Mucosa of rectum (tissue), 2 donors: ENCODE data around the gene MAP7.
"Not testable (repeated sequence)": the region's sequence is repeated elsewhere in the genome, so short reads cannot be mapped to it uniquely, and the experiment has no call there.

Experiments used
- H3K27ac ChIP-seq, 2 donors: one replicate each; pipeline ENCODE4 v1.7.0; 2013; ENCODE audit warnings: inconsistent platforms in 2 of 2, low read depth in 2 of 2, low read length in 2 of 2
- H3K27me3 ChIP-seq, 2 donors: one replicate each; pipeline ENCODE4 v1.7.0; 2013; ENCODE audit warnings: low read length in 2 of 2; ENCODE audit not compliant: control insufficient read depth in 2 of 2, insufficient read depth in 2 of 2
- H3K36me3 ChIP-seq, 2 donors: one replicate each; pipeline ENCODE4 v1.7.0; 2013; ENCODE audit warnings: low read length in 2 of 2; ENCODE audit not compliant: control insufficient read depth in 2 of 2, insufficient read depth in 2 of 2
- H3K4me1 ChIP-seq, 2 donors: one replicate each; pipeline ENCODE4 v1.7.0; 2013; ENCODE audit warnings: low read length in 2 of 2, mild to moderate bottlenecking in 1 of 2; ENCODE audit not compliant: control insufficient read depth in 2 of 2, insufficient read depth in 2 of 2
- H3K4me3 ChIP-seq, 2 donors: one replicate each; pipeline ENCODE4 v1.7.0; 2013; ENCODE audit warnings: low read length in 2 of 2
- H3K9ac ChIP-seq, 2 donors: one replicate each; pipeline ENCODE4 v1.7.0; 2013; ENCODE audit warnings: low read length in 2 of 2, low read depth in 1 of 2, mild to moderate bottlenecking in 1 of 2
- H3K9me3 ChIP-seq, 2 donors: one replicate each; pipeline ENCODE4 v1.7.0; 2013; ENCODE audit warnings: low read length in 2 of 2; ENCODE audit not compliant: control insufficient read depth in 2 of 2
- donor health status: healthy.
- donor health status: Normal muscosa, but diverticular disease.

Gene MAP7

DNA sequence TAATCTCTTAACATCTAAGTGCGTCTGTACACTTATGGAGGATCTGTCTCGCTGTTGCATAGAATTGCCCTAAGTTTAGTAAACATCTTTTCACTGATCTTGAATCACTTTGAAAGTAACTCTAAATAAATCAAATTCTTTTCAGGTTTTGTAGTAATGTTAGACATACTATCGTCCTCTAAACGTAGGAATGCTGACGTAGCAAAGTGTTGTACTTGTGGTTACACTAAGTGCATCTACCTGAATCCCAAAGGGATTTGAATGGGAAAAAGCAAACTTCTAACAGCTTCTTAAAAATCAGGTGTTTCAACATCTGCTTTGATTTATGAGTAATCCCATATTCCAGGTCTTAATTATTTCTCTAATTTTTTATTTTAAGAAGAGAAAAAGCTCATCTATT, 49.8 kb downstream of the MAP7 start:
- H3K9me3 ChIP-seq: no peaks in the 10 kb centered on the region
- no peaks in the 10 kb centered on the region for H3K36me3 ChIP-seq
- H3K4me1 ChIP-seq: no peaks in the 10 kb centered on the region

DNA sequence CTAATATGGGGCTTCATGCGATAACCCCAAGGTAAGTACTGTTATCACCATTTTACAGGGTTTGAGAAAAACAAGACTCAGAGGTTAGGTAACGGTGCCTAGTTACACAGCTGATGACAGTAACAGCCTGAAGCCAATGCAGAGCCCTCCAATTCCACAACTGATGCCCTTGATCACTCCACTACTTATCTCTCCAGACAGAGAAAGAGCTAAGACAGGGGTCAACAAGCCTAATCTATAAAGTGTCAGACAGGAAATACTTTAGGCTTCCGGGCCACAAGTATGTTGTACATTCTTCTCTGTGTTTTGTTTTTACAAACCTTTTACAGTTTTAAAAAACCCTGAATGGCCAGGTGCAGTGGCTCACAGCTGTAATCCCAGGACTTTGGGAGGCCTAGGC, 50.9 kb downstream of the MAP7 start:
- H3K27me3 ChIP-seq: no peaks in the 10 kb centered on the region
- no peaks in the 10 kb centered on the region for H3K36me3 ChIP-seq
- no peaks in the 10 kb centered on the region for H3K9me3 ChIP-seq
- H3K27ac ChIP-seq: no peak overlapping the region
- no peaks in the 10 kb centered on the region for H3K4me1 ChIP-seq
- H3K4me3 ChIP-seq: no peak overlapping the region
- no peak overlapping the region for H3K9ac ChIP-seq

More for the DNA sequence above, 49.8 kb downstream of the MAP7 start:
- no peak overlapping the region for H3K27ac ChIP-seq
- no peak overlapping the region for H3K4me3 ChIP-seq
- no peak overlapping the region for H3K9ac ChIP-seq
- no peaks in the 10 kb centered on the region for H3K27me3 ChIP-seq

DNA sequence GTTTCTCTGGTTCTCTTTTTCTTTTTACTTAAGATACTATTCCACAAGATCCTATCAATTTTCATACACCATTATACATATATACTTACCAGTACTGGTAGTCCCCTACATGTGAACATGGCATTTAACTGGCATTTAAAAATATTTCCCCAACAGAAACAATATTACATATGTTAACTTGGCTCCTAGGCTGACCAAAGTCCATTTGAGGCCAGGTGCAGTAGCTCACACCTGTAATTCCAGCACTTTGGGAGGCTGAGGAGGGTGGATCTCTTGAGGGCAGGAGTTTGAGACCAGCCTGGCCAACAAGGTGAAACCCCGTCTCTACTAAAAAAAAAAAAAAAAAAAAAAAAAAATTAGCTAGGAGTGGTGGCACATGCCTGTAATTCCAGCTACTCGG, 53.8 kb downstream of the MAP7 start:
- H3K9ac ChIP-seq, H3K4me1 ChIP-seq, H3K9me3 ChIP-seq, H3K36me3 ChIP-seq, H3K27ac ChIP-seq, H3K27me3 ChIP-seq, H3K4me3 ChIP-seq: not testable (repeated sequence)

DNA sequence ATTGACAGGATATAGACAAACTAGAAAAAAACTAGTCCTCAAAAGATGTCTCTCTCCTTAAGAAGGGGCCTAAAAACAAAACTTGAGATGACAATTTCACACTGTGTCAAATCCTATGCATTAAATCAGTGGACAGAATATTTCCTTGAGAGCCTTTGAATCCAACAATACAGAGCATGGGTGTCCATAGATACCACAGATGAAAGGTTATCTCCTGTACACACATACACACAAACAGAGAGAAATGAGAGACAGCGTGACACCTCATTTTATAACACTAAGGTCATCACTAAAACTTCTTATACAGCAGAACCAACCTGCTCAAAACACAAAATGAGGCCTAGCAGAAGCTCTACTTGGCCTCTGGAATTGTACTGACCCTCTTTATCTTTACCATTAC, 55.5 kb downstream of the MAP7 start:
- H3K9ac ChIP-seq: no peak overlapping the region
- no peaks in the 10 kb centered on the region for H3K27me3 ChIP-seq
- H3K4me1 ChIP-seq: no peaks in the 10 kb centered on the region
- no peaks in the 10 kb centered on the region for H3K36me3 ChIP-seq
- H3K27ac ChIP-seq: no peak overlapping the region
- no peaks in the 10 kb centered on the region for H3K9me3 ChIP-seq
- H3K4me3 ChIP-seq: no peak overlapping the region

DNA sequence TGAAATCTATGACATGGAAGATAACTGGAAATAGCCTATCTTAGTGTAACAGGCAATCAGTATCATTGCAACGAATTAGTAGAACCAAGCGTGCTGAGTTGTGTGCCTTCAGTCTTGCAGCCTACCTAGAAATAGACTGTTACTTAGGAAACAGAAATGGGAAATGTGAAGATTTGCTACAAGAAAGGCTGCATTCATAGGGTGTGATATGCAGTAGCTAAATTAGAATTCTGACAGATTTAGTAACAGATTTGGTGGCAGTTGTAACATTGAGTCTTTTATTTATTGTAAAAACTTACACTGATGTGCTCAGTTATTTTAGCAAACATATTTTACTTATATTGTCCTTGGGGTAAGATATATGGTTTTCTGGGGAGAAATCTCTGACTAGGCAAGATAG, 56.2 kb downstream of the MAP7 start:
- Histone ChIP-seq H3K27me3 (no peaks in the 10 kb centered on the region), H3K4me3 (no peak overlapping the region), H3K9me3 (no peaks in the 10 kb centered on the region), H3K27ac (no peak overlapping the region), H3K9ac (no peak overlapping the region), H3K4me1 (no peaks in the 10 kb centered on the region), H3K36me3 (no peaks in the 10 kb centered on the region)

DNA sequence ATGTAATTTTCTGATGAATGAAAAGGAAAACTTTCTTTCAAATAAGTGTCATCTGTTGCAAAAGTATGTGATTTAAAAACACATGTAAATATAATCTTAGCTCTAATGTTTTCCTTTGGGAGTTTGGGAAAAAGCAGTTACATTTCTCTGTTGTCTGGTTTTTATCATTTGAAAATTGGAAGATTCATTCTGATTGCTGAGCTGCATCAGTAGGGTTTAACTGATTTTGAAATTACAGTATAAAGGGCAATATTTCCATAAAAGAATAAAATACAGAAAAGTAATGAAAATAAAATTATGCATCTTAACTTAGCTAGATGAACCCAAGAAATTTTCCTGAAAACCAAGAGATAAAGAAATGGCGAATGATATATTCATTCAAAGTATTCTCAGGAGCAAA, 57.8 kb downstream of the MAP7 start:
- H3K4me3 ChIP-seq: no peak overlapping the region
- H3K27me3 ChIP-seq: no peaks in the 10 kb centered on the region
- H3K27ac ChIP-seq: no peak overlapping the region
- no peak overlapping the region for H3K9ac ChIP-seq
- H3K36me3 ChIP-seq: no peaks in the 10 kb centered on the region
- no peaks in the 10 kb centered on the region for H3K4me1 ChIP-seq
- no peaks in the 10 kb centered on the region for H3K9me3 ChIP-seq

DNA sequence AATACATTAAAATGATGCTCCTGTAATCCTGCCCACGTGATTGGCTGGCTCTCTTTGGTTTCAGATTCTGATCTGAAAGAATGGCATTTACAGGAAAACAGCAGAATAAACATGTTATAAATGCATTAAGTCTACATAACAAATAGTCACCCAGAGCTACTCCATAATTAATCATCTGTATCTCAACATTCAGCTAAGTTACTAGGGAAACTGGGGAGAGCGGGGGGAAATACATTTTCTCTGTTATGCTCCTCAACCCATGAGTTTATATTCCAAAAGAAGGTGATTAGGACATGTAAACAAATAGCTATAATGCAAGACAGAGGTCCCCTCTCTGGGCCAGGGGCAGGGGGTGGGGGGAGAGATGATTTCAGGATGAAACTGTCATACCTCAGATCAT, 58.5 kb downstream of the MAP7 start:
- no peaks in the 10 kb centered on the region for H3K27me3 ChIP-seq
- no peaks in the 10 kb centered on the region for H3K4me1 ChIP-seq
- no peak overlapping the region for H3K4me3 ChIP-seq
- no peaks in the 10 kb centered on the region for H3K9me3 ChIP-seq
- H3K36me3 ChIP-seq: no peaks in the 10 kb centered on the region
- no peak overlapping the region for H3K9ac ChIP-seq
- no peak overlapping the region for H3K27ac ChIP-seq

DNA sequence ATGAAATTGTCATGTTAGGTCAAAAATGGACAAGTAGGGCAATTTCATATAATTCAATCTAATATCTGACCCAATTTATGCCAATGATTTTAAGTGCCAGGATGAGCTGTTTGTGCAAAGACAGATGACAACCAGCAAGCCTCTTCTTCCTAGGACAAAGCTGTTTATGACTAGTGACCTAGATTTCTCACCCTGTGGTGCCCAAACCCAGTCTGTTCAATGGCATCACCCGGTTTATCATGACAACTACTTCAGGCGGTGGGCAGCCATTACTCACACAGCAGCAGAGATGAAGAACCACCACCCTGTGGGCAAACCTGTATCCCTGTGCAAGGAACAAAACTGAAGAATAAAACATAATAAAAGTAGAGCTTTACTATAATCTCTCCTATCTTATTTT, 59.0 kb downstream of the MAP7 start:
- Histone ChIP-seq H3K27ac (no peak overlapping the region), H3K4me1 (no peaks in the 10 kb centered on the region), H3K9me3 (no peaks in the 10 kb centered on the region), H3K27me3 (no peaks in the 10 kb centered on the region), H3K36me3 (no peaks in the 10 kb centered on the region), H3K9ac (no peak overlapping the region), H3K4me3 (no peak overlapping the region)

DNA sequence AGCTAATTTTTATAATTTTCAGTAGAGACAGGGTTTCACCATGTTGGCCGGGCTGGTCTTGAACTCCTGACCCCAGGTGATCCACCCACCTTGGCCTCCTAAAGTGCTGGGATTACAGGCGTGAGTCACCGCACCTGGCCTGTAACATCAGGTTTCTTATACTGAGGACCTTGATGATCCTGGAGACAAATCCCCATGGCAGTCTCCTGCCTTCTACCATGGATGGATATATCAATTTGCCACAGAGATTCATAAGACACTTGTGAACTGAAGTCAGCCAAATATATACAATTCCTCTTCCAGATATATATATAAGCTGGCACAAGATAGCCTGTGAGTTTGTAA, 60.6 kb downstream of the MAP7 start:
- not testable (repeated sequence) for H3K36me3 ChIP-seq, H3K9ac ChIP-seq, H3K4me1 ChIP-seq, H3K27me3 ChIP-seq, H3K9me3 ChIP-seq, H3K4me3 ChIP-seq, H3K27ac ChIP-seq

DNA sequence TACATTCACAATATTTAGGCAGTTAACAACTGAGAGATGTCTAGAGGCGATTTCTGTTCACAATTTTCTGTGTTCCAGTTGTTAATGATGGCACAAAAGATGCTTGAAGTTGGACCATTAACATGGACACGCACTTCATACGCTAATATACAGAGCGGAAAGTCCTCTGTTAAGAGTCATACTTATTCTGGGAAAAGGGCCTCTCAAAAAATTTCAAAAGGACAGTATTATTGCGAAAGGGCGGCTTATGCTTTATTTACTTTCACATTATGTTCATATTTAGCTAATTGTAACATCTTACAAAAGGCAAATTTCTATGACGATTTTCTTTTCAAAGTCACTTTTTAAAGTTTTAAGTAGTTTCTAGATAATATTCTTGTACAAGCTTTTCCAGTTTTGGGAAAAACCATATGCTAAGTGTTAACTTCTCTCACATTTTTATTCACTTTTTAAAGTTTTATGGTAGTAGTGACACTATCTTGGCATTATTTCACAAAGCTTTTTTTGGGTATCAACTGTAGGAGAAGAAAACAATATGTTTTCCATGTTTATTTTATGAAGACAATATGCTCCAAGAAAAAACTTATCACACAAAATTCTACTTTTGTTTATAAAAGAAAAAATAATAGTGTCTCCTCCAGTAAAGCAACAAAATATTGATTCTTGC, 62.3 kb downstream of the MAP7 start:
- Histone ChIP-seq H3K27me3 (no peaks in the 10 kb centered on the region), H3K9me3 (no peaks in the 10 kb centered on the region), H3K4me1 (no peaks in the 10 kb centered on the region), H3K9ac (no peak overlapping the region), H3K27ac (no peak overlapping the region), H3K36me3 (no peaks in the 10 kb centered on the region), H3K4me3 (no peak overlapping the region)

DNA sequence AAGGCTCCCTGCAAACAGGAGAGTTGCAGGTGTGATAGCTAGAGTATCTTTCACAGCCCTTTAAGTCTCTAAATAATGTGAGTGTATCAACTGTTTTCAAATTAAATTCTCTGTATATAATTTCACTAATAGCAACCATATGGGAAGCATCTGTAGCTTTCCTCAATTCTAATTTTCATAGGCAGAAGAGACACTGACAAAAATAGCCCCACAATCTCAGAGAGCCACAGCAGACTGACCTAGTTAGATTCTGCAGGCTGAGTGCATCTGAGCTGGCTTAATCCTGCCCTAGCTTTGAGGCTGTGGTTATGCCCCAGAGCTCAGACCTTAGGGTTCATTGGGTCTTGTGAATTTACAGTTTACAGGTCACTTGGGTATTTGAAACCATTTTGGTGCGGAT, 63.9 kb downstream of the MAP7 start:
- Histone ChIP-seq H3K9ac (no peak overlapping the region), H3K36me3 (no peaks in the 10 kb centered on the region), H3K4me1 (no peaks in the 10 kb centered on the region), H3K27ac (no peak overlapping the region), H3K9me3 (no peaks in the 10 kb centered on the region), H3K4me3 (no peak overlapping the region), H3K27me3 (no peaks in the 10 kb centered on the region)
